ENCODE results near the gene SERP1.
A peak's percentile ranks its signal among the peaks of the same experiment; 100 is the strongest.
"Not testable (repeated sequence)": the region's sequence is repeated elsewhere in the genome, so short reads cannot be mapped to it uniquely, and the experiment has no call there.

SERP1 gene

DNA sequence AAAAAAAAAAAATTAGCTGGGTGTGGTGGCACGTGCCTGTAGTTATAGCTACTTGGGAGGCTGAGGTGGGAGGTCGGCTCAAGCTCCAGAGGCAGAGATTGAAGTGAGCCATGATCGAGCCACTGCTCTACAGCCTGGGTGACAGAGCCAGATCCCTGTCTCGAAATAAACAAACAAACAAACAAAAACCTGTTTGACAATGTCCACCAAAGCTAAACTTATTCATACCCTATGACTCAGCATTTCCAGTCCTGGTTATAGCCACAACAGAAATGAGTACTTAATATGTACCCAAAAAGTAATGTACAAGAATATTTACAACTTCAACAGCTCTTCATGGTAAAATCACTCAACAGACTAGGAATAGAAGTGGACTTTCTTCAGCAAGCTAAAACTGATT lies 31.1 kb downstream of the SERP1 start:
- no peaks in the 10 kb centered on the region for H3K9me3 ChIP-seq (ENCODE audit: control insufficient read depth, insufficient read depth, low read length)
- no peaks in the 10 kb centered on the region for H3K36me3 ChIP-seq (ENCODE audit: control insufficient read depth, insufficient read depth, low read length)
- WGBS (ENCODE audit: insufficient coverage, insufficient read length), result no CpG with 5 or more reads among the region's 4 CpGs
- H3K27me3 ChIP-seq (ENCODE audit: control insufficient read depth, insufficient read depth, low read length), result no peaks in the 10 kb centered on the region
- peaks cover 2% of the 10 kb centered on the region; the same call in 1 of the 2 replicates for H3K4me1 ChIP-seq (ENCODE audit: control insufficient read depth, insufficient read depth, low read length)
- H3K27ac ChIP-seq (ENCODE audit: low read length), result no peak overlapping the region
- no peak for DNase-seq (ENCODE audit: low read depth, low spot score)
- H3K4me3 ChIP-seq (ENCODE audit: low read length), result no peak overlapping the region

- WGBS (ENCODE audit: insufficient coverage, insufficient read length), result no CpG with 5 or more reads among the region's 4 CpGs
- no peak overlapping the region for H3K27ac ChIP-seq (ENCODE audit: low read length)
Observed at GRCh38 chr3:150511122-150511821, 35.0 kb downstream of the SERP1 start.

GRCh38 chr3:150509780-150510179 lies 36.5 kb downstream of the SERP1 start:
- H3K27me3 ChIP-seq (ENCODE audit: control insufficient read depth, insufficient read depth, low read length), result no peaks in the 10 kb centered on the region
- no peak for DNase-seq (ENCODE audit: low read depth, low spot score)
- H3K9me3 ChIP-seq (ENCODE audit: control insufficient read depth, insufficient read depth, low read length), result no peaks in the 10 kb centered on the region
- no peak overlapping the region for H3K4me3 ChIP-seq (ENCODE audit: low read length)
- peaks cover 2% of the 10 kb centered on the region; the same call in 1 of the 2 replicates for H3K4me1 ChIP-seq (ENCODE audit: control insufficient read depth, insufficient read depth, low read length)
- H3K36me3 ChIP-seq (ENCODE audit: control insufficient read depth, insufficient read depth, low read length), result no peaks in the 10 kb centered on the region
- no CpG with 5 or more reads among the region's 2 CpGs for WGBS (ENCODE audit: insufficient coverage, insufficient read length)
- no peak overlapping the region for H3K27ac ChIP-seq (ENCODE audit: low read length)

More at GRCh38 chr3:150511122-150511821, 35.0 kb downstream of the SERP1 start:
- Histone ChIP-seq H3K4me1 (ENCODE audit: control insufficient read depth, insufficient read depth, low read length) (peaks cover 2% of the 10 kb centered on the region; the same call in 1 of the 2 replicates), H3K9me3 (ENCODE audit: control insufficient read depth, insufficient read depth, low read length) (no peaks in the 10 kb centered on the region), H3K4me3 (ENCODE audit: low read length) (no peak overlapping the region), H3K36me3 (ENCODE audit: control insufficient read depth, insufficient read depth, low read length) (no peaks in the 10 kb centered on the region), H3K27me3 (ENCODE audit: control insufficient read depth, insufficient read depth, low read length) (no peaks in the 10 kb centered on the region)
- DNase-seq (ENCODE audit: low read depth, low spot score), result no peak

GRCh38 chr3:150508401-150508800 lies 37.9 kb downstream of the SERP1 start:
- H3K27me3 ChIP-seq (ENCODE audit: control insufficient read depth, insufficient read depth, low read length), result no peaks in the 10 kb centered on the region
- no peaks in the 10 kb centered on the region for H3K36me3 ChIP-seq (ENCODE audit: control insufficient read depth, insufficient read depth, low read length)
- no peaks in the 10 kb centered on the region for H3K9me3 ChIP-seq (ENCODE audit: control insufficient read depth, insufficient read depth, low read length)
- no peak overlapping the region for H3K4me3 ChIP-seq (ENCODE audit: low read length)
- H3K27ac ChIP-seq (ENCODE audit: low read length), result no peak overlapping the region
- peaks cover 2% of the 10 kb centered on the region; the same call in 1 of the 2 replicates for H3K4me1 ChIP-seq (ENCODE audit: control insufficient read depth, insufficient read depth, low read length)
- no peak for DNase-seq (ENCODE audit: low read depth, low spot score)

DNA sequence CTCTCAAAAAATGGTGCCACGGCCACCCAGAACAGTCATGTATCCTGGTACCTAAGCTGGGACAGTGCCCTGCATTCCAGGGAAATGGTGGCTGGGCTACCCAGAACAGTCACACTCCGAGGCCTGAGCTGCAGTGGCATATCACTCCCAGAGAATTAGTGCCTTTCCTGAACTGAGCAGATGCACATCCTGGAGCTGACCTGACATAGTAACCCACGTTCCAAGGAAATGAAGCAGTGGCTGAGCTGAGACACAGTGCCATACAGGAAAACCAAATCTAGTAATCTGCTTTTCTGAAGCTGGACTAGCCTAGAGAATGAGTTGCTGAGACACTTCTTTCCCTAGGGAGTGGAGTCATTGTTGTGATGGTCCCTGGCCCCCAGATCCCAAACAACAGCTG lies 41.8 kb downstream of the SERP1 start:
- H3K9me3 ChIP-seq (ENCODE audit: control insufficient read depth, insufficient read depth, low read length), result peaks cover 2% of the 10 kb centered on the region
- H3K4me1 ChIP-seq (ENCODE audit: control insufficient read depth, insufficient read depth, low read length), result no peaks in the 10 kb centered on the region
- H3K36me3 ChIP-seq (ENCODE audit: control insufficient read depth, insufficient read depth, low read length), result no peaks in the 10 kb centered on the region
- no peak overlapping the region for H3K27ac ChIP-seq (ENCODE audit: low read length)
- H3K4me3 ChIP-seq (ENCODE audit: low read length), result no peak overlapping the region
- no CpG with 5 or more reads among the region's 3 CpGs for WGBS (ENCODE audit: insufficient coverage, insufficient read length)
- no peak for DNase-seq (ENCODE audit: low read depth, low spot score)
- no peaks in the 10 kb centered on the region for H3K27me3 ChIP-seq (ENCODE audit: control insufficient read depth, insufficient read depth, low read length)

- H3K27me3 ChIP-seq (ENCODE audit: control insufficient read depth, insufficient read depth, low read length), result no peaks in the 10 kb centered on the region
- H3K27ac ChIP-seq (ENCODE audit: low read length), result no peak overlapping the region
- peaks cover 2% of the 10 kb centered on the region for H3K9me3 ChIP-seq (ENCODE audit: control insufficient read depth, insufficient read depth, low read length)
- H3K4me3 ChIP-seq (ENCODE audit: low read length), result no peak overlapping the region
- WGBS (ENCODE audit: insufficient coverage, insufficient read length), result no CpG with 5 or more reads among the region's 5 CpGs
- no peak for DNase-seq (ENCODE audit: low read depth, low spot score)
- no peaks in the 10 kb centered on the region for H3K4me1 ChIP-seq (ENCODE audit: control insufficient read depth, insufficient read depth, low read length)
- no peaks in the 10 kb centered on the region for H3K36me3 ChIP-seq (ENCODE audit: control insufficient read depth, insufficient read depth, low read length)
Observed at GRCh38 chr3:150503402-150504099, 42.7 kb downstream of the SERP1 start.

- H3K4me3 ChIP-seq (ENCODE audit: low read length); H3K9me3 ChIP-seq (ENCODE audit: control insufficient read depth, insufficient read depth, low read length); H3K27ac ChIP-seq (ENCODE audit: low read length); H3K4me1 ChIP-seq (ENCODE audit: control insufficient read depth, insufficient read depth, low read length); H3K27me3 ChIP-seq (ENCODE audit: control insufficient read depth, insufficient read depth, low read length); DNase-seq (ENCODE audit: low read depth, low spot score); H3K36me3 ChIP-seq (ENCODE audit: control insufficient read depth, insufficient read depth, low read length): not testable (repeated sequence)
- WGBS (ENCODE audit: insufficient coverage, insufficient read length), result no CpG with 5 or more reads among the region's 1 CpG
Observed at GRCh38 chr3:150500960-150501359, 45.3 kb downstream of the SERP1 start.

DNA sequence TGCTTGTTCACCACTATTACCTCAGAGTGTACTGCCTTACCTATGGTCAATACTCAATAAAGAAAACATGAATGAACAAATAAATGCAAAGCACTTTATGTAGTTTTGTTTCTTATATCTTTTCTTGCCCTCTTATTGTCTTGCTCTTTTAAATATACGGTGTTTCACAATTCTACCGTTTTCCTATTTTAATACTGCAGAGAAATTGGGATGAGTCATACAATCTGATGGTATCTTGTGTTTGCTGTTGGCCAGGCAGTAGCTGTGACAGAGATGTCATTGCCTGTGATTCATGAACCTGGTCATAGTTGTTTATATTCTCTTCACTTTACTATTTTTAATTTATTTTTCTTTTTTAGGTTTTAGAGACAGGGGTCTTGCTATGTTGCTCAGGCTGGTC lies 48.3 kb downstream of the SERP1 start:
- Histone ChIP-seq H3K36me3 (ENCODE audit: control insufficient read depth, insufficient read depth, low read length) (no peaks in the 10 kb centered on the region), H3K4me3 (ENCODE audit: low read length) (no peak overlapping the region), H3K9me3 (ENCODE audit: control insufficient read depth, insufficient read depth, low read length) (peaks cover 2% of the 10 kb centered on the region), H3K4me1 (ENCODE audit: control insufficient read depth, insufficient read depth, low read length) (no peaks in the 10 kb centered on the region), H3K27me3 (ENCODE audit: control insufficient read depth, insufficient read depth, low read length) (no peaks in the 10 kb centered on the region; the same call in 1 of the 2 replicates), H3K27ac (ENCODE audit: low read length) (no peak overlapping the region)
- DNase-seq (ENCODE audit: low read depth, low spot score), result no peak
- WGBS (ENCODE audit: insufficient coverage, insufficient read length), result no CpG with 5 or more reads among the region's 2 CpGs

DNA sequence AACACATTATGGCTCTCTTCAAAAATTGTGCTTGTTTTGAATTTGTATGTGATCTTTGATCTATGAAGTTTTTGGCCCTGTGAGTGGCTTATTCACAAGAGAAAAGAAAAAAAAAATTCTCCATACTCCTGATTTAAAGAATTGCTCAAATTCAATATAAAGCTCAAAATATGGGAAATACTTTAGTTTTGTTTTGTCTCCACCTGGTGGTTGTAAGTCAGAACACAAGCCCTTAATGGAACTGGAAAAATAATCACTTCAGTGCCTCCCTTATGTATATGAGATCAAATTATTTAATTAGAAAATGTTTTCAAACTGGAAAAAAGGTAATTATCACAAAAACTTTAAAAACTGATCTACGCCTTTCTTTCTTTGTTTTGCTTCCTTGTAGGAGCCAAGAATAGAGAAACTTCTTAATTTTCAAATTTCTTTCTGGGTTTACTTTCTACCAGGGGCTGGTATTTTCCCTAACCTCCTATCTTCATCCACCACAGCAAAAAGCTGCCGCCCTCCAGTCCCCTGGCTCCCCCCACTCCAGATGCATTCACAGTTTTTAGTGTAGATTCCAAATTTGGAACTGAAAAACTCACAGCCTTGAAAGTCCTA lies 50.6 kb downstream of the SERP1 start:
- no peaks in the 10 kb centered on the region; the same call in 1 of the 2 replicates for H3K27me3 ChIP-seq (ENCODE audit: control insufficient read depth, insufficient read depth, low read length)
- no peaks in the 10 kb centered on the region; the same call in 1 of the 2 replicates for H3K9me3 ChIP-seq (ENCODE audit: control insufficient read depth, insufficient read depth, low read length)
- H3K27ac ChIP-seq (ENCODE audit: low read length), result no peak overlapping the region
- no CpG with 5 or more reads among the region's 2 CpGs for WGBS (ENCODE audit: insufficient coverage, insufficient read length)
- H3K36me3 ChIP-seq (ENCODE audit: control insufficient read depth, insufficient read depth, low read length), result no peaks in the 10 kb centered on the region
- H3K4me3 ChIP-seq (ENCODE audit: low read length), result no peak overlapping the region
- peak; percentile 20 for DNase-seq (ENCODE audit: low read depth, low spot score)
- no peaks in the 10 kb centered on the region for H3K4me1 ChIP-seq (ENCODE audit: control insufficient read depth, insufficient read depth, low read length)

GRCh38 chr3:150495149-150495548 lies 51.1 kb downstream of the SERP1 start:
- no peaks in the 10 kb centered on the region for H3K4me1 ChIP-seq (ENCODE audit: control insufficient read depth, insufficient read depth, low read length)
- H3K27ac ChIP-seq (ENCODE audit: low read length), result no peak overlapping the region
- no peak overlapping the region for H3K4me3 ChIP-seq (ENCODE audit: low read length)
- no peak for DNase-seq (ENCODE audit: low read depth, low spot score)
- no peaks in the 10 kb centered on the region; the same call in 1 of the 2 replicates for H3K27me3 ChIP-seq (ENCODE audit: control insufficient read depth, insufficient read depth, low read length)
- WGBS (ENCODE audit: insufficient coverage, insufficient read length), result no CpG with 5 or more reads among the region's 1 CpG
- H3K36me3 ChIP-seq (ENCODE audit: control insufficient read depth, insufficient read depth, low read length), result no peaks in the 10 kb centered on the region
- no peaks in the 10 kb centered on the region for H3K9me3 ChIP-seq (ENCODE audit: control insufficient read depth, insufficient read depth, low read length)

Data from iPS DF 6.9 (cell line).